Stomach smooth muscle (tissue), 2 donors: ENCODE measurements around the gene KRTAP1-4.
"Not testable (repeated sequence)": the region's sequence is repeated elsewhere in the genome, so short reads cannot be mapped to it uniquely, and the experiment has no call there.

Source experiments
- H3K27ac ChIP-seq: one replicate; pipeline ENCODE4 v1.7.0; 2013; ENCODE audit warnings: mild to moderate bottlenecking, low read length, inconsistent platforms
- H3K27me3 ChIP-seq, 2 donors: one replicate each; pipeline ENCODE4 v1.7.0; 2013; ENCODE audit warnings: low read length in 2 of 2; ENCODE audit not compliant: insufficient read depth in 2 of 2, control insufficient read depth in 1 of 2
- H3K36me3 ChIP-seq, 2 donors: one replicate each; pipeline ENCODE4 v1.7.0; 2013; ENCODE audit warnings: low read length in 2 of 2; ENCODE audit not compliant: control insufficient read depth in 2 of 2, insufficient read depth in 2 of 2
- H3K4me1 ChIP-seq: one replicate; pipeline ENCODE4 v1.7.0; 2013; ENCODE audit warnings: low read length; ENCODE audit not compliant: control insufficient read depth, insufficient read depth
- H3K4me3 ChIP-seq, 2 donors: one replicate each; pipeline ENCODE4 v1.7.0; 2013; ENCODE audit warnings: low read length in 2 of 2
- H3K9ac ChIP-seq, 2 donors: one replicate each; pipeline ENCODE4 v1.7.0; 2013; ENCODE audit warnings: low read length in 2 of 2, mild to moderate bottlenecking in 1 of 2
- H3K9me3 ChIP-seq, 2 donors: one replicate each; pipeline ENCODE4 v1.7.0; 2013; ENCODE audit warnings: low read length in 2 of 2; ENCODE audit not compliant: control insufficient read depth in 2 of 2
- donor health status: healthy.
- donor health status: Pancreatic carcinoma.

The KRTAP1-4 gene, protein sequence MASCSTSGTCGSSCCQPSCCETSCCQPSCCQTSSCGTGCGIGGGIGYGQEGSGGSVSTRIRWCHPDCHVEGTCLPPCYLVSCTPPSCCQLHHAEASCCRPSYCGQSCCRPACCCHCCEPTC

DNA sequence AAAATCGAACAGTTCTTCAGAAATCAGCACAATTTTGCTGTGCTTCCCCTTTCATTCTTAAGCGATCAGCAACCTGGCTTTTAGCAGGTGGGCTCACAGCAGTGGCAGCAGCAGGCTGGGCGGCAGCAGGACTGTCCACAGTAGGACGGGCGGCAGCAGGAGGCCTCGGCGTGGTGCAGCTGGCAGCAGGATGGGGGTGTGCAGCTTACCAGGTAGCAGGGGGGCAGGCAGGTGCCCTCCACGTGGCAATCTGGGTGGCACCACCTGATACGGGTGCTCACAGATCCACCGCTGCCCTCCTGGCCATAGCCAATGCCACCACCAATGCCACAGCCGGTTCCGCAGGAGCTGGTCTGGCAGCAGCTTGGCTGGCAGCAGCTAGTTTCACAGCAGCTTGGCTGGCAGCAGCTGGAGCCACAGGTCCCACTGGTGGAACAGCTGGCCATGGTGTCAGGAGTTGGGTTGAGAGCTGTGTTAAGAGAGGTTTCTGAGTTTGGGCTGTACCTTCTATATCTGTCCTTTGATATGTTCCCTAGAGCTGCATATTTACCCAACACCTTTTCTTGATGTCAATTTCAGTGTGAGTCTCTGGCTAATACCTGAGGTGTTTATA lies at the start of gene KRTAP1-4:
Gene KRTAP1-4 (minus strand): TSS at position 563 of the 613 bp plus-strand sequence. CDS start 117 bp downstream, at position 446.
- Histone ChIP-seq H3K9ac (no peak within 1 kb of the TSS), H3K36me3 (no peaks in the 10 kb centered on the region), H3K27ac (no peak within 1 kb of the TSS), H3K4me3 (no peak within 1 kb of the TSS), H3K27me3 (peaks cover 0 to 2% of the 10 kb centered on the region in 2 donors), H3K4me1 (no peaks in the 10 kb centered on the region), H3K9me3 (no peaks in the 10 kb centered on the region)

DNA sequence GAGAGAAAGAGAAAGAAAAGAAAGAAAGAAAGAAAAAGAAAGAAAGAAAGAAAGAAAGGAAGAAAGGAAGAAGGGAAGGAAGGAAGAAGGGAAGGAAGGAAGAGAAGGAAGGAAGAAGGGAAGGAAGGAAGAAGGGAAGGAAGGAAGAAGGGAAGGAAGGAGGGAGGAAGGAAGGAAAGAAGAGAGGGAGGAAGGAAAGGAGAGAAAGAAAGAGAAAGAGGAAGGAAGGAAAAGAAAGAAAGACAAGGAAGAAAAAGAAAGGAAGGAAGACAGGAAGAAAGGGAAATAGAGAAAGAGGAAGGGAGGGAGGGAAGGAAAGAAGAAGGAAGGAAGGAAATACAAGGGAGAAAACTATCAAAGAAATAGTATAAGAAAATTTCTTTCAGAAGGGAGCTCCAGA lies 46.8 kb upstream of the KRTAP1-4 start:
- Histone ChIP-seq H3K4me3 (no peak overlapping the region), H3K4me1 (no peaks in the 10 kb centered on the region), H3K9ac (no peak overlapping the region), H3K36me3 (no peaks in the 10 kb centered on the region), H3K27me3 (no peaks in the 10 kb centered on the region), H3K27ac (no peak overlapping the region), H3K9me3 (no peaks in the 10 kb centered on the region)

DNA sequence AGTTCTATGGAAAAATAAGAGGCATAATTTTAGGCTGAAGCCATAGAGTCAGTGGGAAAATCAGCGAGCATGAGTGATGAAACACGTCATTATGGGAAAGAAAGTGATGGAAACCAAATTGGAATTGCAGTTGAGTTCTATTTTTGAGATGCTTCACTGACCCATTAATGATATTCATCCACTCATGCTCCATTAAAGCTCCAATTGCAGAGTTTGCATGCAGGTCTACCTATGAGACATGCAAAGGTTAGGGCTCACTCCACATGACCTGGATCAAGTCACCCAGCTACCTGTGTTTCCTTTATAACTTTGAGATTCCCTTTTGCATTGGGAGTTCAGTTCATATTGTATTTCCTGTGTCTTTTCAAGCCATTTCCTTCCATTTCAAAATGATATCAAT lies 43.7 kb upstream of the KRTAP1-4 start:
- Histone ChIP-seq H3K9me3 (no peaks in the 10 kb centered on the region), H3K9ac (no peak overlapping the region), H3K4me1 (no peaks in the 10 kb centered on the region), H3K4me3 (no peak overlapping the region), H3K36me3 (no peaks in the 10 kb centered on the region), H3K27me3 (no peaks in the 10 kb centered on the region), H3K27ac (no peak overlapping the region)

DNA sequence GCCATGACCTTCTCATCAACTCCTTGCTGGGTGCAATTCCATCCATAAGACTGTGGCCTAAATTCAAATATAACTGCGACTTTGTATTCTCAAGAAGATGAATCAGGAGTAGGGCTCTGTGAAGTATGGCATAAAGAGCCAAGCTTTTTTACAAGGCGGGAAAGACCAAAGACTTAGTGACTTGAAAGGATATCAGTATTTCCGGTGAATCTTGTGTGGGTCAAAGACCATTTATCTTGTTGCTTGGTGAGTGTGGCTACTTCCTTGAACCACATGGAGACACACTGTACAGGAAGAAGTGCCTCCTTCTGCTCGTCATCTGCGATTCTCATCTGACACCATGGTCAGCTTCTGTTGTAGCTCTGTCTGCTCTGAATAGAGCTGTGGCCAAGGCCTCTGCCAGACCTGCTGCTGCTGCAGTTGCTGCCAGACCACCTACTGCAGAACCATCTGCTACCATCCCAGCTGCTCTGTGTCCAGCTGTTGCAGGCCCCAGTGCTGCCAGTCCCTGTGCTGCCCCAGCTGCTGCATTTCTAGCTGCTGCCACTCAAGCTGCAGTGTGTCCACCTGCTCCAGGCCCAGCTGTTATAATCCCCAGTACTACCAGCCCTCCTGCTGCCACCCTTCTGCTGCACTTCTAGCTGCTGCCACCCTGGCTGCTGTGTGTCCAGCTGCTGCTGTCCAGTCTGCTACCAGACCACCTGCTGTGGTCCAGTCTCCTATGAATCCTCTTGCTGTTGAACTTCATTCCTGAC lies 41.8 kb upstream of the KRTAP1-4 start:
- H3K4me3 ChIP-seq: no peak overlapping the region
- no peaks in the 10 kb centered on the region for H3K9me3 ChIP-seq
- H3K36me3 ChIP-seq: no peaks in the 10 kb centered on the region
- H3K9ac ChIP-seq: no peak overlapping the region
- H3K4me1 ChIP-seq: no peaks in the 10 kb centered on the region
- H3K27ac ChIP-seq: no peak overlapping the region
- no peaks in the 10 kb centered on the region for H3K27me3 ChIP-seq

DNA sequence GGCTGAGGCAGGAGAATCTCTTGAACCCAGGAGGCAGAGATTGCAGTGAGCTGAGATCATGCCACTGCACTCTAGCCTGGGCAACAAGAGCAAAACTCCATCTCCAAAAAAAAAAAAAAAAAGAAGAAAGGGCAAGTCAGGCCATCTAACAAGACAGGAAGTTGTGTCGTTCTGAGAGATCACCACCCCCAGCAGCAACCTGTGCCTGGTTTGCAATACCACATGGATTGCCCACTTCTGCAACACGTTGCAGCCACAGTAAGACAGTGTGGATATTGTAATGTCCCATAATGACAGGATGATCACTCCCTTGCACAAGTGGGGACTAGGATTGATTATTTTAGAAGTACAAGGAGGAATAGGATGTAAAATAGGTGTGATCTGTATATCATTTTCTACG lies 39.0 kb upstream of the KRTAP1-4 start:
- no peak overlapping the region for H3K9ac ChIP-seq
- H3K27me3 ChIP-seq: no peaks in the 10 kb centered on the region
- no peak overlapping the region for H3K27ac ChIP-seq
- H3K4me1 ChIP-seq: no peaks in the 10 kb centered on the region
- H3K4me3 ChIP-seq: no peak overlapping the region
- H3K9me3 ChIP-seq: no peaks in the 10 kb centered on the region
- no peaks in the 10 kb centered on the region for H3K36me3 ChIP-seq

DNA sequence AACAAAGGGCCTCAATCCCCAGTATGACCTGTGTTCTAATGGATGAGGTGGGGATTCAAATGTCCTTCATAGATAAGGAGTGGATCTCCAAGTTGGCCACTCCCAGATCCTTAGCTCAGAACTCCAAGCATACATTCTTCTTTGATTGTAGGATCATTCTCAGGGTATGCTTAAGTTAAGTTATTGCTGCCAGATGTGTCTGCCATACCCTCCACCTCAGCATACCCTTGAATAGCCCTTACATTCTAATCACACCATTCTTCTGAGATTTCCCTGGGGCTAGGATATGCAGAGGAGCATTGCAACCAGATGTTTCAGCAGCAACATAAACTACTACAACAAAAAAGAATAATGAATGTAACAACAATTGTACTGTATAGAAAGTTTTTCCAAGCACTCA lies 37.3 kb upstream of the KRTAP1-4 start:
- Histone ChIP-seq H3K4me3 (no peak overlapping the region), H3K9ac (no peak overlapping the region), H3K36me3 (no peaks in the 10 kb centered on the region), H3K27ac (no peak overlapping the region), H3K4me1 (no peaks in the 10 kb centered on the region), H3K9me3 (no peaks in the 10 kb centered on the region), H3K27me3 (no peaks in the 10 kb centered on the region)

DNA sequence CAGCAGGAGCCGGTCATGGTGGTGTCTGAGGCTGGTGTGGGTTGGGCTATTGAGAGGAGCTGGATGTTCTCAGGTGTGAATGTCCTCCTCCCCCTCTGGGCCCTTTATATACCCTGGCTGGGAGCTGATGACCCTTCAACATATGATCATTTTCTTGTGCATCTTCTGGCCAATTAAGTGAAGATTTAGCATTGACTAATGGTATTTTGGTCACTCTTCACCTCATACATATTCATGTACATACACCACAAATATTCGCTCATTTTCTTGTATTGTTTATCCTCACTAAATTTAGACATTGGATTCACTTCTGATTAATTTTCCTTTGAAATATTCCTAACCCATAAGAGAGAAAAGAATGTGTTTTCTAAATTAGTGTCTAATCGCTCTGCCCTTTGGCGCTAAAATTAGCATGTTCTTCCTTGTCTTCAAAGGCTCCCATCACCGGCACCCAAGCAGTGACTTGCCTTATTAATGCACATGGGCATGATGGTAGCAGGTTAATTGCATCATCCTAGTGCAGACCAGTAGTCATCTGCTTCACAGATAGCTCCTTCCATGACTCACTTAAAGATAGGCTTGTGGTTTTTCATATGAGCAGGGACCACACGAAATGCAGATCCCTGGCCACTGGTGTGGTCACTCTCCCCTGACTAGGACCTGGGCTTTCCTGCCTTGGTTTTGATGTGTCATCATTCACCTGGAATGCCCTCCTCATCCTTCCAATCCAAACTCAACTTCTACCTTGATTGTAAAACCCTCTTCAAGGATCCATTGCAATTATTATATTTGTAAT lies 36.0 kb upstream of the KRTAP1-4 start, which contains the start of gene KRTAP2-4:
Gene KRTAP2-4 (minus strand): TSS at position 51 of the 796 bp plus-strand sequence. CDS start 34 bp downstream, at position 17.
- Histone ChIP-seq H3K9me3 (no peaks in the 10 kb centered on the region), H3K27ac (no peak within 1 kb of the TSS), H3K27me3 (no peaks in the 10 kb centered on the region), H3K9ac (no peak within 1 kb of the TSS), H3K4me1 (no peaks in the 10 kb centered on the region), H3K36me3 (no peaks in the 10 kb centered on the region), H3K4me3 (no peak within 1 kb of the TSS)

DNA sequence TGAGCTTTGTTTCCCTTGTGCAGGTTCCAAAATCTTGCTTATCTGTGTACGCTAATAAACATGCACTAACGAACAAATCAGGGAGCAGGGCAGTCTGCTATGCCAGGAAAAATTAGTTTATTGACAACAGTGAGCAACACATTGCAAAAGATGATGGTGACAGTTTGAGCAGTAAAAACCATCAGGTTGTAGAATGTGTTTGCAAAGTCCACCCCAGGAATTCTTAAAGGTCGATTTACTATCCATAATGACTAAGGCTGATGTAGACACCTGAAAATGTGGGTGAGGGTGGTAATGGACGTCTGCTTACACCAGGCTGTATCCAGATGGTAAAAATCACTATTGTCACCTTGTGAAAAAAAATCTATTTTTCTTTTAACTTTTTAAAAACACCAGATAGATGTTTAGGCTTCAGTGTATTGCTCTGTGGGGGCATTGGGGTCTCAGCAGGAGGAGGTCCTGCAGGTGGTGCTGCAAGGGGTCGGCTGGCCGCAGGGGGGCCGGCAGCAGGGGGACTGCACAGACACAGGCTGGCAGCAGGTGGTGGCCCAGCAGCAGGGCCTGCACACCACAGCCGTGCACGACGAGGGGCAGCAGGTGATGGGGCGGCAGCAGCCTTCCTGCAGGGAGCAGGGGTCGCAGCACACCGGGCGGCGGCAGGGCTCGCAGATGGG lies 35.2 kb upstream of the KRTAP1-4 start:
- not testable (repeated sequence) for H3K4me1 ChIP-seq

DNA sequence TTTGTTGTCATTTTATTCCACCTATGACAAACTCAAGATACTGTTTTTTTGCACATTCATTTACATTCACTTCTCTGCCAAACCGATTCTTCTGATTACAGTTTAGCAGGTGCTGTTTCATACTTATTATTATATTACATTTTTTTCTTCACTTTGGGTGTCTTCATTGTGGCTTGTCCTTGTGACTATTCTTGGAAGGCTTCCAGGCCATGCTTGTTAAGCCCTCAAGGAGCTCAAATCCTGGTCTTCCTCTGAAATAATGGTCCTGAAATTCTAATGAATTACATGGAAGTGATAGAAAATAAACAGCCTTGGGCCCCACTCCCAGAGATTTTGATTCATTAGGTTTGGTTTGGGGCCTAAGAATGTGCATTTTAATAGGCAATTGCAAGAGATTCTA lies 34.3 kb upstream of the KRTAP1-4 start:
- Histone ChIP-seq H3K9ac (no peak overlapping the region), H3K27me3 (no peaks in the 10 kb centered on the region), H3K4me1 (no peaks in the 10 kb centered on the region), H3K36me3 (no peaks in the 10 kb centered on the region), H3K9me3 (no peaks in the 10 kb centered on the region), H3K27ac (no peak overlapping the region), H3K4me3 (no peak overlapping the region)

More for the DNA sequence above, 35.2 kb upstream of the KRTAP1-4 start:
- not testable (repeated sequence) for H3K4me3 ChIP-seq, H3K9me3 ChIP-seq, H3K9ac ChIP-seq, H3K27me3 ChIP-seq, H3K36me3 ChIP-seq, H3K27ac ChIP-seq

DNA sequence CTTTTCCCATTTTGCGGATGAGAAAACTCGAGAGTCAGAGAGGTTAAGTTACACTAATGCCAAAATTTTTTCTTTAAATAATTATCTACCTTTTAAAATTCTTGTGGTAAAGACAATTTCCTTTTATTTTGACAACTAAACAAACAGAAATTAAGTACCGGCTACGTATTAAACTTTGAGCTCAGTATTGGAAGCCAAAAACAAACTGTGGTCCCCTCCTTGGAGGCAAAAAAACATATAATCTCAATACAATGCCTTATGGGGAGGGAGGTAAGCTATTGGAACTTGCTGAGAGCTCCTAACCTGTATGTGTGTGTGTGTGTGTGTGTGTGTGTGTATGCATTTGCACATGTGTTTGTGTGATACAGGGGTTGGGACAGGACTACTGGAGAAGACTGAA lies 33.5 kb upstream of the KRTAP1-4 start:
- no peak overlapping the region for H3K9ac ChIP-seq
- no peaks in the 10 kb centered on the region for H3K36me3 ChIP-seq
- no peaks in the 10 kb centered on the region for H3K4me1 ChIP-seq
- no peak overlapping the region for H3K4me3 ChIP-seq
- H3K9me3 ChIP-seq: peaks cover 0 to 3% of the 10 kb centered on the region in 2 donors
- peaks cover 0 to 2% of the 10 kb centered on the region in 2 donors for H3K27me3 ChIP-seq
- H3K27ac ChIP-seq: no peak overlapping the region
